Mesenteric fat pad (tissue), 1 donor: ENCODE data around the gene MYO15B. TPM values are rescaled to one million over a fixed set of nuclear protein-coding genes. Genes with fewer than 3 reads are reported as not detected.
"Not testable (repeated sequence)": the region's sequence is repeated elsewhere in the genome, so short reads cannot be mapped to it uniquely, and the experiment has no call there.

Experiments
- DNase-seq: peaks from one replicate; pipeline ENCODE4 v3.0.0-alpha.2; 2020; ENCODE audit warnings: low spot score
- total RNA-seq: library from RNA; stranded (reverse); fragmentation: NEBNext Ultra II Directional; extraction: Animal tissue kit (Norgen Biotek cat#: 25700); gene quantifications from one replicate; pipeline ENCODE4 v1.2.1, GENCODE V29; 2021
- donor health status: DM: yes; HTN: yes; CAD: no.

MYO15B gene
- total RNA-seq, 1 donor from 2014 or later = 110 TPM

DNA sequence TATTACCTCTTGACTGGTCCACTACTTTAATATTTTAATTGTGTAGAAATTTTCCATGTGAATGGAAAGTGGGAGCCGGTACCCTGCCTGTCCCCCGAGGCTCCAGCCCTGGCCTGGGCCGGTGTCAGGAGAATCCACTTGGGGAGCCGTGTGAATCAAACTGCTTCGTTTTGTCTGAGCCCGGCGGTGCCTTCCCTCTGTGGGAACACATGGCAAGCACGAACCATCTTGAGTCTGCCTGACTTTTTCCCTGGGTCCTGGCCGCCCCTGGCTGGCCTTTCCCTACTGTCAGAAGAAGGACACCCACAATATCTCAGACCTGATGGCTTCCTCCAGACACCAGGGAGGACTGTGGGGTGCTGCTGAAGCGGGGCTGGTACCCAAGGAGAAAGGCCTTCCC lies 12.4 kb upstream of the MYO15B start:
- no peak for DNase-seq

DNA sequence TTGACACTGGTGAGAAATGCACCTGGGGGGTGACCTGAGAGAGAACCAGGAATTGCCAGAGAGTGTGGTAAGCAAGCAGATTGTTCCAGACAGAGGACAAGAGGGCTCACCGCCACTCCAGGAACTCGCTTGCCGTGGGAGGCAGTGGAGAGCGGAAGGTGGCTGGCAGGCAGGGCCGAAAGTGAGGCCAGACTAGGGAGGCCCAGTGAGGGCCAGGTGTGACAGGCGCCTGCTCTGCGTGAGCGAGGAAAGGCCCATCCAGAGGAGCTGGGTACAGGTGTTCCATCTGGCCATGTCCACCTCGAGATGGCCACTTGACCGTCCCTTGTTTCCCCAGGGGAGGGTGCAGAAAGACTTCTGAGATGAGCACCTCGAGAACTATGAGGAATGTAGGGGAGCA lies 11.9 kb upstream of the MYO15B start:
- DNase-seq = no peak

DNA sequence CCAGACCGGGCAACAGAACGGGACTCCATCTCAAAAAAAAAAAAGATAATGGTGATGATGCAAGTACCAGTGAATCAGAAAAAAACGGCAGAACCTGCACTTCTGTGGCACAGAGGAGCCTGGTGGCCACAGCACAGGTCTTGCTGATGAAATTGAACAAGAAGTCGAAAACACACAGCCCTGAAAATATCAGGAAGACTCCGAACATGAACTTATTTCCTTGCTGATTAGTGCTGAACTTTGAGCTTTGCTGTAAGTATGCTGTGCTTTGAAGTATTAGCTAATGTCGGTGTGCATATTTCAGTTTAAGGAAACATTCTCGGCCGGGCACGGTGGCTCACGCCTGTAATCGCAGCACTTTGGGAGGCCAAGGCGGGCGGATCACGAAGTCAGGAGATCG lies 10.9 kb upstream of the MYO15B start:
- no peak for DNase-seq

DNA sequence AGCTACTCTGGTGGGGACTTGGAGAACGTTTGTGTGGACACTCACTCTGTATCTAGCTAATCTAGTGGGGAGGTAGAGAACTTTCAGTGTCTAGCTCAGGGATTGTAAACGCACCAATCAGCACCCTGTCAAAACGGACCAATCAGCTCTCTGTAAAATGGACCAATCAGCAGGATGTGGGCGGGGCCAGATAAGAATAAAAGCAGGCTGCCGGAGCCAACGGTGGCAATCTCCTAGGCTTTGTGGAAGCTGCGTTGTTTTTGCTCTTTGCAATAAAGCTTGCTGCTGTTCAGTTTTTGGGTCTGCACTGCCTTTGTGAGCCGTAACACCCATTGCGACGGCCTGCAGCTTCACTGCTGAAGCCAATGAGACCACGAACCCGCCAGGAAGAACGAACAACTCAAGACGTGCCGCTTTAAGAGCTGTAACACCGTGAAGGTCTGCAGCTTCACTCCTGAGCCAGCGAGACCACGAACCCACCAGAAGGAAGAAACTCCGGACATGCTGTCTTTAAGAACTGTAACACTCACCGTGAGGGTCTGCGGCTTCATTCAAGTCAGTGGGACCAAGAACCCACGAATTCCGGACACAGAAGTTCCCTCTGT lies 6.4 kb upstream of the MYO15B start:
- not testable (repeated sequence) for DNase-seq

DNA sequence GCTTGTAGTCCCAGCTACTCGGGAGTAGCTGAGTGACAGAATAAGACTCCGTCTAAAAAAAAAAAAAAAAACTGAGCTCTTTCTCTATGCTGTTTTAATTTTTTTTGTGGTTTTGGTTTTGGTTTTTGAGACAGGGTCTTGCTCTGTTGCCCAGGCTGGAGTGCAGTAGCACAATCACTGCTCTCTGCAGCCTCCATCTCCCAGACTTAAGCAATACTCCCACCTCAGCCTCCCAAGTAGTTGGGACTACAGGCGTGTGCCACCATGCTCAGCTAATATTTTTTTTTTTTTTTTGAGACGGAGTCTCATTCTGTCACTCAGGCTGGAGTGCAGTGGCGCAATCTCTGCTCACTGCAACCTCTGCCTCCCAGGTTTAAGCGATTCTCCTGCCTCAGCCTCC lies 4.4 kb upstream of the MYO15B start:
- not testable (repeated sequence) for DNase-seq

DNA sequence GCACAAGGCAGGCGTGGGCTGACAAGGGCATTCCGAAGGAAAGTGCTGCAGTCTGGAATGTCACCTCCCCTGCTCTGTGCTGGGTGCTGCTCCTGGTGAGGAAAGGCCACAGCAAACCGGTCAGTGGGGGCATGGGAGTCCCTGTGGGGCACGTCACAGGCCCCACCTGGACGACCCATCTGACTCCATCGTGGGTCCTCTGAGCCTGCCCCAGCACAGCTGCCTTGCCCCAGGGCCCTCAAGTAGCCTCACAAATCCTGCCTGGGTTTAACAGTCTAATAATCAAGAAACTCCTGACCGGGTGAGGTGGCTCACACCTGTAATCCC lies 2.8 kb upstream of the MYO15B start:
- no peak for DNase-seq

DNA sequence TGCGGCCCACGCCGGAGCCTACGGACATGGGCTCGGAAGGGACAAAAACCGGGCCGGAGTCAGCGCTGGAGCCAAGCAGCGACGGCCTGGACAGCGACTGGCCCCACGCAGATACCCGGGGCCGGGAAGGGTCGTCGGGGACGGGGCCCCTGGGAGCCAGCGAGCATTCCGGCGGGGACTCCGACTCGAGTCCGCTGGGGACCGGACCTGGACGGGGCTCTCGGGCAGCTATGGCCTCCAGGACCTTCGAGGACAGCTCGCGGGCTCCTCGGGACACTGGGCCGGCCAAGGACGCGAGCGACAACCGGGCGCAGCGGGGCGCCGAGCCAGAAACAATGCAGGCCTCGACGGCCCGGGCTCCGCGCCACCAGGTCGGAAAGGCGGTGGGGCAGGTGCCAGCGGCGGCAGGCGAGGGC lies 1.0 kb downstream of the MYO15B start:
- no peak for DNase-seq

DNA sequence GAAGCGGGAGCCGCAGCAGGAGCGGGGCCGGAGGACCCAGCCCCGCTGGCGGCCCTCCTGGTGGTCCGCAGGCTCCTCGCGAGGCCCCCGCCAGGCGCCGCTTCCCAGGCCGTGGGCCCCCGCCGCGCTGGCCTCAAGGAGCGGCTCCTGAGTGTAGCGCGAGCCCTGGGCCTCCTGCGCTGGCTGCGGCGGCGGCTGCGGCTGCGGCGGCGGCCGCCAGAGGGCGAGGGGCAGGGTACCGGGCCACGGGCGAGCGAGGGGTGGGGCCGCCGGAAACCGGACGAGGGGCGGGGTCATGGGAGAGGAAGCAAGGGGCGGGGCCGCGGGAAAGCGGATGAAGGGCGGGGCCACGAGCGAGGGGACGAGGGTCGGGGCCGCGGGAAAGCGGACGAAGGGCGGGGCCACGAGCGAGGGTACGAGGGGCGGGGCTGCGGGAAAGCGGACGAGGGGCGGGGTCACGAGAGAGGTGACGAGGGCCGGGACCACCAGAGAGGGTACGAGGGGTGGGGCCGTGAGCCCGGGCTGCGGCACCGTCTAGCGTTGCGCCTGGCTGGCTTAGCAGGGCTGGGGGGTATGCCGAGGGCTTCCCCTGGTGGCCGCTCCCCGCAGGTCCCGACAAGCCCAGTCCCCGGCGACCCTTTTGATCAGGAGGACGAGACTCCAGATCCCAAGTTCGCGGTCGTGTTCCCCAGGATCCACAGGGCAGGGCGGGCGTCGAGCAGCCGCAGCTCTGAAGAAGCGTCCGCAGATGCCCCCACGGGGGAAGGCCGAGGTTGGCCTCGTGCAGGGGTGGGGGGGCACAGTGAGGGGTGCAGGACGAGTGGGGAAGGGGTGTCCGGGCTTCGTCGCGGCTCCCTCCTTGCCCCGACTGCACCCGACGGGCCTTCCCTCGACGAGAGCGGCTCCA lies 1.7 kb downstream of the MYO15B start:
- peak; percentile 99 for DNase-seq

DNA sequence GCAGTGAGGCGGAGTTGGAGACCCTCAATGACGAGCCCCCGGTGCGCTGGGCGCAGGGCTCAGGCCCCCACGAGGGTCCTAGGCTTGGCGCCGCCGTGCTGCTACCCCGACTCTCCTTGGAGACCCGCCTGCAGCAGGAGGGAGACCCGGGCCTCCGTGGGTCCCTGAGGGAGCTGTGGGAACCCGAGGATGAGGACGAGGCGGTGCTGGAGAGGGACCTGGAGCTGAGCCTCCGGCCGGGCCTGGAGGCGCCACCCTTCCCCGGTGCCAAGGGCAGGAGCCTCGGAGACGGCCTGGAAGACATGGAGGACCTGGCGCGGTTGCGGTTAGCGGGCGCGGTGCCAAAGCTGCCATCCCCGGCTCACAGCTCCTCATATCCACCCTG lies 2.3 kb downstream of the MYO15B start:
- no peak for DNase-seq

DNA sequence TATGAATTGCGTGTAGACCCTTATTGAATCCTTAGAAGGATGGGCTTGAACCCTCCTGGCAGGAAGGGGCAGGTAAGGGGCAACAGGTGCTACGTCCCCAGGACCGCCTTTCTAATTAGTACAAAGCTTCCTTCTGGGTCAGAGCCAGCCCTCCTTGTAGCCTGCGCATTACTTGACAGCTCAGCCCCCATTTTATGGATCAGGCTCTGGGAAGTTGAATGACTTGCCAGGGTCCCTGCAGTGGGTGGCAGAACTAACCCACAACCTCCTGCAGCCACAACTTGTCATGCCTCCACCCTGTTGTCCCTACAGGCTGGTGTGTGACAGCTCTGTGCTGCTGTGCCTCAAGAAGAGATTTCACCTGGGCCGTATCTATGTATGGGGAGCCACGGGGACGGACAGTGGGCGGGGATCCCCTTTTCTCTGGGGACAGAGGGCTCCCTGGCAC lies 2.7 kb downstream of the MYO15B start:
- DNase-seq = no peak

DNA sequence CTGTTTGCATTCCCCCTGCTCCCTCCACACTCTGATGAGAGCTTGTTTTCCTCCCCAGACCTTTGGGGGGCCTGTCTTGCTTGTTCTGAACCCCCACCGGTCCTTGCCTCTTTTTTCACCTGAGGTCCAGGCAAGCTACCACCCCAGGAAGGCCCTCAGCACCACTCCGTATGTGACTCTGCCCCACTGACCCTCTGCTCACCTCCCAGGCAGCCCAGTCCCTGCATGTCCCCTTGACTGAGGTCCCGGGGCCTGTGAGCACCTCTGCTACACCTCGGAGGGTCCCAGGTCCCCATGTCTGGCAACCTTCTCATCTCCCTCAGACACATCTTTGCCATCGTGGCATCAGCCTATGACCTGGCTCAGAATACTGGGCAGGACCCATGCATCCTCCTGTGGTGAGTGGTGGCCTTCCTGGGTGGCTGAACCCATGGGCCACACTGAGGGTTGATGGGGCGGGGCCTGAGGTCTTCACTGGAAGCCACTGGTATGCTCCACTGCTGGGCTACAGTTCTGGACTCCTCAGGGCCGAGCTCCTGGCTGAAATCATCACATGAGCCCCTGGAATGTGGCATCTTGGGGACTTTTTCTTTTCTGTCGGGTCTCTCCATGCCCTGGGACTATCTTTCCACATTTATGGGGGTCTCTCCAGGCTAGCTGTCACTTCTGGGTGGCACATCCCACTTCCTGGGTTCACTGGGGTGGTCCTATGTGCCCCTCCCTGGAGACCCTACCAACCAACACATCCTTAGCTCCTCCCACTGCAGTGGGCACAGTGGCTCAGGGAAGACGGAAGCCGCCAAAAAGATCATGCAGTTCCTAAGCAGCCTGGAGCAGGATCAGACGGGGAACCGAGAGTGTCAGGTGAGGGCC lies 3.5 kb downstream of the MYO15B start:
- DNase-seq = no peak

DNA sequence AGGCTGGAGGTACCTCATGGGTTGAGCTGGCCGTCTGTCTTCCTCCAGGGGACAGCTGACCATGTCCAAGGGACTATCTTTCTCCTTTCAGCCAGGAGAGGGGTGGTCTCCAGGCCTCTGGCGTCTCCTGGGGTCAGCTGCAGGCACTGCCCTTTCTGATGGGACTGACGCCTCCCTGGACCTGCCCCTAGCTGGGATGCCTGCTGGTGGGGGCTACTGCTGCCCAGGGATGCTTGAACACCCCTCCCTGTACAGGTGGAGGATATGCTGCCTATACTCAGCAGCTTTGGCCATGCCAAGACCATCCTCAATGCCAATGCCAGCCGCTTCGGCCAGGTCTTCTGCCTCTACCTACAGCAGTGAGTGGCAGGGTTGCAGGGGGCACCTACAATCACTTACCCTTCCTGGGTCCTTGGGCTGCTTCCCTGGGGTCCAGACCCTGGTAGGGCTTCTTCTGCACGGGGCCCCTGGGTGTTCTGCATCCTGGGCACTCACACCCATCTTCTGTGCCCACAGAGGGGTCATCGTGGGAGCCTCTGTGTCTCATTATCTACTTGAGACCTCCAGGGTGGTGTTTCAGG lies 4.2 kb downstream of the MYO15B start:
- DNase-seq = no peak

DNA sequence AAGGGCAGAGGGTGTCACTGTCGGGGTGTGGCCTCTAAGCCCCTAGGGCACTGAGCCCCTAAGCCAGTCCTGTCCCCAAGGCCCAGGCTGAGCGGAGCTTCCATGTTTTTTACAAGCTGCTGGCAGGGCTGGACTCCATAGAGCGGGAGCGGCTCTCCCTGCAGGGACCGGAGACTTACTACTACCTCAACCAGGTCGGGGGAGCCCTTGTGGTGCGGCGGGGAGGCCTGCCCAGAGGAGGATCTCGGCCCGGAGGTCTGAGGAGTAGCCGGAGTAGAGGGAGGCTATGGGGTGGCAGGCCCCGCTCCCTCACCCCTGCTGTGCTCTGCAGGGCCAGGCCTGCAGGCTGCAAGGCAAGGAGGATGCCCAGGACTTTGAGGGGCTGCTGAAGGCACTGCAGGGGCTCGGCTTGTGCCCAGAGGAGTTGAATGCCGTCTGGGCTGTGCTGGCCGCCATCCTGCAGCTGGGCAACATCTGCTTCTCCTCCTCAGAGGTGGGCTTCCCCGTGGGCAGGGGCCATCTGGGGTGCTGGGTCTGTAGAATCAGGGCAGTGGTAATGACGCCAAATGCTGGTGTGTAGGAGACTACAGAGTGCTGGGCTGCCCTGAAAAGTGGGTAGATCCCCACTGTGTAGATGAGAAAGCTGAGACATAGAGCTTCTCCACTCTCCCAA lies 4.9 kb downstream of the MYO15B start:
- no peak for DNase-seq

DNA sequence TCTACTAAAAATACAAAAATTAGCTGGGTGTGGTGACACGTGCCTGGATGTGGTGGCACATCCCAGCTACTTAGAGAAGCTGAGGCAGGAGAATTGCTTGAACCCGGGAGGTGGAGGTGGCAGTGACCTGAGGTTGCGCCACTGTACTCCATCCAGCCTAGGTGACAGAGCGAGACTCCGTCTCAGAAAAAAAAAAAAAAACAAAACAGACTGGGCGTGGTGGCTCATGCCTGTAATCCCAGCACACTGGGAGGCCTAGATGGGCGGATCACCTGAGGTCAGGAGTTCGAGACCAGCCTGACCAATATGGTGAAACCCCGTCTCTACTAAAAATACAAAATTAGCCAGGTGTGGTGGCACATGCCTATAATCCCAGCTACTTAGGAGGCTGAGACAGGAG lies 5.8 kb downstream of the MYO15B start:
- DNase-seq = not testable (repeated sequence)

DNA sequence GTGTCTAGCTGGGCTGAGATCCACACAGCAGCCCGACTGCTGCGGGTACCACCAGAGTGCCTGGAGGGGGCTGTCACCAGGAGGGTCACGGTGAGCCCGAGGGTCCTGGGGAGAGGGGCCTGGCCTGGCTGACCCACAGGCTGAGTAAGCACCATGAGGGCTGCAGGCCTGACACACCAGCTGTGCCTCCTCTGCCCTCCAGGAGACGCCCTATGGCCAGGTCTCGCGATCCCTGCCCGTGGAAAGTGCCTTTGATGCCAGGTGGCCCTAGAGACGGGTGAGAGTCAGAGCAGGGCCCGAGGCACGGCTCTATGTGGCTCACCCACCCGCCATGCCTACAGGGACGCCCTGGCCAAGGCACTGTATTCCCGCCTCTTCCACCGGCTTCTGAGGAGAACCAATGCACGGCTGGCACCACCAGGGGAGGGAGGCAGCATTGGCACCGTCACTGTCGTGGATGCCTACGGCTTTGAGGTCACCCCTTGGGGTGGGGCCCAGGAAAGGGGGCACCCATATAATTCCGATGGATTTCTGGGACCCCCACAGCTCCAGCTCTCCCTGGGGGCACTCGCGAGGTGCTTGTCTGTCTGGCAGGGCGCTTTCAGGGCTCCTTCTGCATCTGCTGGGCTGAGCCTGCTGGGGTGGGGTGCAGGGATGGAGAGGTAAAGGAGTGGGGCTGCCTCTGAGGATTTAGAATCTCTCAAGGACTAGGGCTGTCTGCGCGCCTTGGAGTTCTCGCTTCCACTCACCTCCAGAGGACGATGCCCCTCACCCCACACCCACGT lies 7.1 kb downstream of the MYO15B start:
- no peak for DNase-seq

DNA sequence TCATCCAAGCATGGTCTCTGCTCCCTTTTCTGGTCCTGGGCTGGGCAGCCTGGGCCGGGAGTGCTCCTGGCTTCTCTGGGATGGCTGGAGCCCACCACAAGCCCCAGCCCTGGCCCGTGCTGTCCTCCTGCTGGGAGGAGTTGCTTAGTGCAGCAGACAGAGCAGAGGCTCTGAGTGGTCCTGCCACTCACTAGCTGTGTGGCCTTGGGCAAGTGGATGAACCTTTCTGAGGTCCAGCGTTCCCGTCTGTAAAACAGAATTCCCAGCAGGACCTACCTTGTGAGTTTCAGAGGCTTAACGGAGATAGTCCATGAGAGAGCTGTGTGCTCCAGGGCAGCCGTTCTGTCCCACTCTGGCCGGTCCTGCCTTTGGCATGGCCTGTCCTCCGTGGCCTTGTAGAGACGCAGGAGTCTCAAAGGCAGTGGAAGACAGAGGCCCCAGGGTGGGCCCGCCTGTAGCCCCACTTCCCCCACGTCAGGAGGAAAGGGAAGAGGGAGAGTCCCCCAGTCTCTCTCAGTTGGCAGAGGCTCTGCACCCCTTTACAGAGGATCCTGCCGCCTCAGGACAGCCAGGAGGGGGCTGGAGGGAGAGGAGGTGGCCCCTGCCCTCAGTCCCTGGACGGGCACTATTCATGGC lies 7.8 kb downstream of the MYO15B start:
- DNase-seq = no peak

DNA sequence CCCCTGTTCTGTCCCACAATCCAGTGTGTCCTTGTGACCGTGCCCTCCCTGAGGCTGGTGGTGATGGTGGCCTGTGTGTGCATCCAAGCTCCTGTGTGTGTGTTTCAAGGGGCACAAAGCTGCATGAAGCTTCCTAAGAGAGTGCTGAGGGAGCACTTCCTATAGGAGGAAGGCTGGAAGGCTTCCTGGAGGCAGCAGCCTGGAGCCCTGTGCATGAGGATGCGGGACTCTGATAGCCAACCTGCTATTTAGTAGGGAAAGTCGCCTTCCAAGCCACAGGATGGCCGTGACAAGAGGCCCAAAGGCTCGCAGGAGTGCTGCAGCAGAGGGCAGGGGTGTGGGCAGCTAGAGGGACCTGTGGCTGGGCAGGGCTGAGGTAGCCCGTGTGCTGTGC lies 8.3 kb downstream of the MYO15B start:
- no peak for DNase-seq

DNA sequence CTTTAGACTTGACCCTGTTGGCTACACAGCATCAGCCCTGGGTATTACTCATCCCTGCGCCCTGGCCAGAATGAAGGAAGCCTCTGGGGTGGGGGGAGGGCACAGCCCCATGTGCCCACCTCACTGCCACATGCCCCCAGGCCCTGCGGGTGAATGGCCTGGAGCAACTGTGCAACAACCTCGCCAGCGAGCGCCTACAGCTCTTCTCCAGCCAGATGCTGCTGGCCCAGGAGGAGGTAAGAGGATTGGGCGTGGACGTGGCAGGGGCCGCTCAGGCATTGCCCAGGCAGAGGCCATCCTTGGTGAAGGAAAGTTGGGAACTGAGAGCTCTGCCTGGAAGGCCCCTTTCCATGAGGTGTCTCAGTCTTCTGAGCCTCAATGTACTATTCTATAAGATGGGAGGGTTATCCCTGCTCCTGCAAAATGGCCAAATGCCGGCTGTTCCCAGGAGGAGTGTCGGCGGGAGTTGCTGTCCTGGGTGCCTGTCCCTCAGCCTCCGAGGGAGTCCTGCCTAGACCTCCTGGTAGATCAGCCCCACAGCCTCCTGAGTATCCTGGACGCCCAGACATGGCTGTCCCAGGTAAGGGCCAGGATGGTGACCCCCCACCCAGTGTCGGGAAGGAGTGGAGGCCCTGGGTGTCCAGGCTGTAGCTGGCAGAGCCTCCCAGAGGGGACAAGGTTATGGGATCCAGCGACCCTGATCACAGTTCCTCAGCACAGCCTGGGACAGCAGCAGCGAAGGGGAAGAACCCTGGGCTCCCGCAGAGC lies 8.9 kb downstream of the MYO15B start:
- no peak for DNase-seq
